HG02623 (cell line): Measurements from ENCODE around the gene LYL1.
A peak's percentile ranks its signal among the peaks of the same experiment; 100 is the strongest.
"Not testable (repeated sequence)": the region's sequence is repeated elsewhere in the genome, so short reads cannot be mapped to it uniquely, and the experiment has no call there.

Source experiments
- ATAC-seq: cut with Tn5 transposase; IDR thresholded peaks from one replicate; pipeline ENCODE4 v1.9.1; 2021; ENCODE audit warnings: moderate library complexity; ENCODE audit not compliant: unreplicated experiment

Gene LYL1

GRCh38 chr19:13102666-13103580, at the start of gene LYL1:
Gene LYL1, minus strand, starts transcription at chr19:13102858. Its CDS starts 1,687 bp downstream, at chr19:13101171.
- ATAC-seq = no peak

- peak; percentile 35 for ATAC-seq
Observed at GRCh38 chr19:13151605-13152355, 49.1 kb upstream of the LYL1 start.

- no peak for ATAC-seq
Observed at GRCh38 chr19:13150931-13151604, 48.4 kb upstream of the LYL1 start.

- peak; percentile 36 for ATAC-seq
Observed at GRCh38 chr19:13150187-13150930, 47.7 kb upstream of the LYL1 start, which contains the start of the genes IER2 and STX10. Gene IER2, plus strand, starts transcription at chr19:13150411. Its CDS starts 2,776 bp downstream, at chr19:13153187. Gene STX10, minus strand, starts transcription at chr19:13150375. Its CDS starts 202 bp downstream, at chr19:13150173.

- no peak for ATAC-seq
Observed at GRCh38 chr19:13149628-13150186, 47.0 kb upstream of the LYL1 start.

GRCh38 chr19:13149173-13149627, 46.5 kb upstream of the LYL1 start:
- ATAC-seq = not testable (repeated sequence)

- no peak for ATAC-seq
Observed at GRCh38 chr19:13146763-13147563, 44.3 kb upstream of the LYL1 start.

GRCh38 chr19:13139633-13140311, 37.1 kb upstream of the LYL1 start:
- no peak for ATAC-seq

GRCh38 chr19:13138916-13139198, 36.2 kb upstream of the LYL1 start:
- ATAC-seq = no peak

- no peak for ATAC-seq
Observed at GRCh38 chr19:13138171-13138915, 35.7 kb upstream of the LYL1 start.

- no peak for ATAC-seq
Observed at GRCh38 chr19:13137290-13137794, 34.7 kb upstream of the LYL1 start.

GRCh38 chr19:13135068-13136062, 32.7 kb upstream of the LYL1 start:
- no peak for ATAC-seq

- ATAC-seq = no peak
Observed at GRCh38 chr19:13134626-13135025, 32.0 kb upstream of the LYL1 start.

- no peak for ATAC-seq
Observed at GRCh38 chr19:13133241-13133870, 30.7 kb upstream of the LYL1 start.

- no peak for ATAC-seq
Observed at GRCh38 chr19:13132471-13133180, 30.0 kb upstream of the LYL1 start.
